Erythroblast (primary cell): ENCODE data around the gene GNB3.

ENCODE experiments used
- GATA1 ChIP-seq: IDR thresholded peaks from 2 replicates; pipeline ENCODE4 v1.6.1; 2011; ENCODE audit warnings: low read depth, mild to moderate bottlenecking, control low read depth, low read length, moderate library complexity
- POLR2A ChIP-seq: IDR thresholded peaks from 2 replicates; pipeline ENCODE4 v1.6.1; 2011; ENCODE audit warnings: mild to moderate bottlenecking, low read length

- no peak for TF ChIP-seq POLR2A
- no peak for TF ChIP-seq GATA1
Observed at GRCh38 chr12:6819106-6820030, 21.4 kb upstream of the GNB3 start.
